Activated CD4-positive, alpha-beta T cell treated with anti-CD3 and anti-CD28 coated beads, Interleukin-10, Interleukin-2, amounts not matched to agents 100 ng/mL and 50 ng/mL, durations not matched to agents 16 hours and 8 hours (primary cell): Measurements from ENCODE around the gene PARN.
A peak's percentile ranks its signal among the peaks of the same experiment; 100 is the strongest.
"Not testable (repeated sequence)": the region's sequence is repeated elsewhere in the genome, so short reads cannot be mapped to it uniquely, and the experiment has no call there.

ENCODE experiments used
- DNase-seq: peaks from one replicate; pipeline ENCODE4 v3.0.0-alpha.2; 2020

Gene PARN

GRCh38 chr16:14458576-14458975, 171.5 kb downstream of the PARN start:
- DNase-seq, result no peak

GRCh38 chr16:14456793-14457481, 173.1 kb downstream of the PARN start:
- DNase-seq, result no peak

- no peak for DNase-seq
These were observed 174.5 kb downstream of the PARN start for GRCh38 chr16:14455573-14455972.

GRCh38 chr16:14454391-14454790, 175.7 kb downstream of the PARN start:
- no peak for DNase-seq

- no peak for DNase-seq
These were observed 178.0 kb downstream of the PARN start for GRCh38 chr16:14452066-14452465.

- DNase-seq, result no peak
These were observed 179.2 kb downstream of the PARN start for GRCh38 chr16:14450846-14451245.

- DNase-seq, result no peak
These were observed 180.1 kb downstream of the PARN start for GRCh38 chr16:14449790-14450480.

- no peak for DNase-seq
These were observed 180.7 kb downstream of the PARN start for GRCh38 chr16:14449334-14449733.

GRCh38 chr16:14448879-14449278, 181.2 kb downstream of the PARN start:
- DNase-seq, result no peak

GRCh38 chr16:14447783-14448182, 182.3 kb downstream of the PARN start:
- DNase-seq, result no peak

- no peak for DNase-seq
These were observed 183.3 kb downstream of the PARN start for GRCh38 chr16:14446796-14447195.

GRCh38 chr16:14445937-14446715, 183.9 kb downstream of the PARN start:
- no peak for DNase-seq

- DNase-seq, result no peak
These were observed 184.9 kb downstream of the PARN start for GRCh38 chr16:14444979-14445810.

GRCh38 chr16:14441533-14441932, 188.5 kb downstream of the PARN start:
- DNase-seq, result not testable (repeated sequence)

- no peak for DNase-seq
These were observed 191.8 kb downstream of the PARN start for GRCh38 chr16:14438256-14438655.

- DNase-seq, result no peak
These were observed 192.6 kb downstream of the PARN start for GRCh38 chr16:14437426-14437825.

- peak; percentile 3 for DNase-seq
These were observed 193.6 kb downstream of the PARN start for GRCh38 chr16:14436401-14436955.

- DNase-seq, result no peak
These were observed 195.2 kb downstream of the PARN start for GRCh38 chr16:14434860-14435259.

- not testable (repeated sequence) for DNase-seq
These were observed 201.0 kb downstream of the PARN start for GRCh38 chr16:14428971-14429637.

GRCh38 chr16:14428043-14428442, 202.0 kb downstream of the PARN start:
- DNase-seq, result no peak

- DNase-seq, result no peak
These were observed 202.6 kb downstream of the PARN start for GRCh38 chr16:14427371-14427948.

GRCh38 chr16:14424595-14424994, 205.5 kb downstream of the PARN start:
- DNase-seq, result no peak
